Body of pancreas (tissue), 4 donors: ENCODE results near the gene DTNA. TPM values are rescaled to one million over a fixed set of nuclear protein-coding genes. Genes with fewer than 3 reads are reported as not detected.

Experiments
- ATAC-seq: fragments of 150-250 bp; one replicate; pipeline ENCODE4 v1.9.1; 2016
- DNase-seq, 4 donors: peaks; one replicate each; pipeline ENCODE4 v3.0.0-alpha.2; 2019
- H3K27ac ChIP-seq, 4 donors: fragments of 200-600 bp; sonication (generic); 1 replicate in 3 of 4; 2 replicates in 1 of 4; pipeline versions ENCODE4 v1.5.1 to v1.6.1; 2016 to 2019; ENCODE audit warnings: mild to moderate bottlenecking in 1 of 4, mixed read lengths in 1 of 4, moderate library complexity in 1 of 4
- H3K27me3 ChIP-seq, 2 donors: fragments of 200-600 bp; sonication (generic); one replicate each; pipeline ENCODE4 v1.6.0; 2016; ENCODE audit warnings: mild to moderate bottlenecking in 1 of 2
- H3K36me3 ChIP-seq, 2 donors: fragments of 200-600 bp; sonication (generic); replicated peaks in 1 of 2; 2 replicates each; pipeline ENCODE4 v1.5.1; 2016; ENCODE audit warnings: low read depth in 2 of 2; ENCODE audit not compliant: insufficient read depth in 1 of 2
- H3K4me1 ChIP-seq: fragments of 200-600 bp; sonication (generic); one replicate; pipeline ENCODE4 v1.6.0; 2016
- H3K4me3 ChIP-seq, 2 donors: fragments of 200-600 bp; sonication (generic); 1 replicate in 1 of 2; 2 replicates in 1 of 2; pipeline ENCODE4 v1.5.1; 2016 to 2019
- H3K9me3 ChIP-seq, 3 donors: fragments of 200-600 bp; sonication (generic); 1 replicate in 2 of 3; 2 replicates in 1 of 3; pipeline ENCODE4 v1.5.1; 2016
- POLR2A ChIP-seq, 3 donors: fragments of 450-650 bp; IDR thresholded peaks; one replicate each; pipeline ENCODE4 v1.6.1; 2016; ENCODE audit warnings: antibody characterized with exemption in 3 of 3, mild to moderate bottlenecking in 2 of 3
- WGBS, 2 donors: methylation state at CpG; one replicate each; pipeline ENCODE4 v1.1.5; 2017; 5-methylcytosine and 5-hydroxymethylcytosine counted together
- intact Hi-C: fragments of 100-400 bp; cut with DNase I; formaldehyde crosslinking; loops from one replicate; pipeline ENCODE4 v1.15.1; 2023
- total RNA-seq, 2 donors: library from RNA; depleted of rRNA; stranded (reverse); fragments of >200 nt; gene quantifications; one replicate each; pipeline ENCODE4 v1.1.0, GENCODE V29; 2016
- TF ChIP-seq, protein P1 (sequence below), 7 experiments: fragments of 450-650 bp in 4 of 7; fragments of 200-600 bp in 3 of 7; sonication (generic) in 3 of 7; IDR thresholded peaks; one replicate each; pipeline ENCODE4 v1.5.1; 2016 to 2019; ENCODE audit warnings: antibody characterized with exemption in 7 of 7

Gene DTNA
- total RNA-seq, 2 donors from 2014 or later, result 31.0 to 32.2 TPM

DNA sequence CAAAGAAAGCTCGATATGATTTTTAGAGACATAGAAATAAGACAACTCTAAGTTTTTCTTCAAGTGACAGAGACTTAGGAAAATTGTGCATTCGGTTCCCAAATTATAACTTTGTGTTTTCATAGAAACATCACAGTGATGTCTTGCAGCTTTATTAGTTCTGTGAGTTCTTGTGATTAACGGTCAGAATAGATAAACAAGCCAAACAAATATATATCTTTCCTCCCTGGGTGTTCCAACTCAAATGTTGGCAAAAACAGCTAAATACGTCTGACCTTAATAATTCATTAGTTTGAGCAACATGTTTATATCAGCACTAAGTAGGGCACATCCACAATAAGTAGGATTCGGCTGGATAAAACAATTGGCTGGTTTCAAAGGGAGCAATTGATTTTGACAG is 47.6 kb downstream of the DTNA start:
- no peaks in the 10 kb centered on the region for H3K4me1 ChIP-seq
- no peak for TF ChIP-seq POLR2A (IDR thresholded peaks at IDR 0.05)
- TF ChIP-seq, protein P1, sequence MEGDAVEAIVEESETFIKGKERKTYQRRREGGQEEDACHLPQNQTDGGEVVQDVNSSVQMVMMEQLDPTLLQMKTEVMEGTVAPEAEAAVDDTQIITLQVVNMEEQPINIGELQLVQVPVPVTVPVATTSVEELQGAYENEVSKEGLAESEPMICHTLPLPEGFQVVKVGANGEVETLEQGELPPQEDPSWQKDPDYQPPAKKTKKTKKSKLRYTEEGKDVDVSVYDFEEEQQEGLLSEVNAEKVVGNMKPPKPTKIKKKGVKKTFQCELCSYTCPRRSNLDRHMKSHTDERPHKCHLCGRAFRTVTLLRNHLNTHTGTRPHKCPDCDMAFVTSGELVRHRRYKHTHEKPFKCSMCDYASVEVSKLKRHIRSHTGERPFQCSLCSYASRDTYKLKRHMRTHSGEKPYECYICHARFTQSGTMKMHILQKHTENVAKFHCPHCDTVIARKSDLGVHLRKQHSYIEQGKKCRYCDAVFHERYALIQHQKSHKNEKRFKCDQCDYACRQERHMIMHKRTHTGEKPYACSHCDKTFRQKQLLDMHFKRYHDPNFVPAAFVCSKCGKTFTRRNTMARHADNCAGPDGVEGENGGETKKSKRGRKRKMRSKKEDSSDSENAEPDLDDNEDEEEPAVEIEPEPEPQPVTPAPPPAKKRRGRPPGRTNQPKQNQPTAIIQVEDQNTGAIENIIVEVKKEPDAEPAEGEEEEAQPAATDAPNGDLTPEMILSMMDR (IDR thresholded peaks at IDR 0.05), result no peak
- no peak for ATAC-seq
- H3K27me3 ChIP-seq, result no peaks in the 10 kb centered on the region
- H3K27ac ChIP-seq, result no peak overlapping the region
- no peak for DNase-seq
- WGBS, 2 donors, result 73% methylated on average over 5 of the region's 5 CpGs
- no peaks in the 10 kb centered on the region for H3K36me3 ChIP-seq
- no peaks in the 10 kb centered on the region for H3K9me3 ChIP-seq
- intact Hi-C loops, result no loop called here
- no peak overlapping the region for H3K4me3 ChIP-seq

DNA sequence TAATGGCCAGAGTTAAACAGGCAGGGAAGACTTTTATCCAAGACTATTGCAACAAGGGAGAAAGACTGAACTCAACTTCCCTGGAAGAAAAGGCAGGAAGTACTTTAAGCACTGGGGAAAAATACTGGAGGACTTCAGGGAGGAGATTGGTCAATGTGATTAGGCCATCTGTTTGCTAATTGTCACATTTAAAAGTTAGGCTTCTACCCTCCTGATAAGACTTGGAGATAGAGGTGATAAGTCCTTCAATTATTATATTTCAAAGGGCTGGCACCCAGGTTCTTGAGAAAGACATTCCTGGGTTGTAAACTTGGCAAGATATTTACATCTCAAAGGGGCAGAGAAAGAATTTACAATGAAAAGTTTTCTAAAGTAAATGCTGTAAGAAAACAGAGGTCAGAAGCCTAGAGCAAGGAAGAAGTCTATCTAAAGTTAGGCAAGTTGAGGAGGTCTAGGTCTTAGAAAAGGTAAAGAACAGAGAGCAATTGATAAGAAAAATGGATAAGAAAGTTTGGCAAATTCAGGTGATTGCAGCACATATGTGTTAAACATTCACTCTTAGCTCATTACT is 48.4 kb downstream of the DTNA start:
- ATAC-seq (no peak), DNase-seq (no peak)
- Histone ChIP-seq H3K27ac (peak overlapping the region in 1 of 4 donors; percentile 5), H3K27me3 (no peaks in the 10 kb centered on the region), H3K9me3 (no peaks in the 10 kb centered on the region), H3K36me3 (no peaks in the 10 kb centered on the region), H3K4me3 (no peak overlapping the region), H3K4me1 (no peaks in the 10 kb centered on the region)
- TF ChIP-seq, protein P1 (IDR thresholded peaks at IDR 0.05), result no peak
- no peak for TF ChIP-seq POLR2A (IDR thresholded peaks at IDR 0.05)
- intact Hi-C loops, result no loop called here

DNA sequence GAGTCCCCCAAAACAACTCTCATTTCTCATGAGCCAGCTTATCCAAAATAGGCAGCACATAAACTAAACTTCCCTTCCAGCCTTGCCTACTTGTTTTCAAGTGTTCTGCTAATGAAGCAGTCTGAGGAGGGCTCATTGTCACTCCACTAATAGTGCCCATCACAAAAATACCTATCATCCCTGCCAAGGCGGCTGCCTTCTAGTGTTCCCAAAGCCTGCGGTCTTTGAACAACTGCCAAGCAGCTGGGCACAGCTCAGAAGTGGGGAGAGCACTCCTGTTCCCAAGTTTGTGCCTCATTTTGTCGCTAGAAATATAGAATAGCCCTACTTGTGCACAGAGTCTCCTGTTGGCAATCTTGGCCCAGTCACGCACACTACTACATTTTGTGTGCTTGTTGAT is 50.3 kb downstream of the DTNA start:
- intact Hi-C loops, result no loop called here
- ATAC-seq (no peak), DNase-seq (no peak)
- Histone ChIP-seq H3K9me3 (no peaks in the 10 kb centered on the region), H3K27ac (no peak overlapping the region), H3K36me3 (no peaks in the 10 kb centered on the region), H3K27me3 (no peaks in the 10 kb centered on the region), H3K4me1 (no peaks in the 10 kb centered on the region), H3K4me3 (no peak overlapping the region)
- TF ChIP-seq, protein P1 (IDR thresholded peaks at IDR 0.05), result no peak
- no peak for TF ChIP-seq POLR2A (IDR thresholded peaks at IDR 0.05)
- WGBS, 2 donors, result 66 to 79% methylated on average over 4 of the region's 4 CpGs

DNA sequence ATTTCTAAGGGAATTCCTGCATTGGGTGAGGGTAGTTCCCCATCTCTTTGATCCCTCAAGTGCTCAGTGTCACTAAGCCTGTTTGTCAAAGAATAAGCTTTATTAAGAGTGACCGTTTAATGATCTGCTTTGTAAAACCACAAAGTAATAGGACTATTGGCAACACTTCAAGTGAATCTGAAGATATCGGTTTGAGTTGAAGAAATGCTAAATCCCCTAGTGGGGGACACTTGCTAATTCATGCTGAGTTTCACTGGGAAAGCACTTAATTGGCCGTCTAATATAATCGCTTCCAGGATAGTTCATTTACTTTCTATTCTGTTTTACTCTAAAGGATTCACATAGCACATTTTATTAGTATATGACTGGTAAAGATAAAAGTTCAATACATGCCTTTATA is 54.4 kb downstream of the DTNA start:
- no peak for ATAC-seq

DNA sequence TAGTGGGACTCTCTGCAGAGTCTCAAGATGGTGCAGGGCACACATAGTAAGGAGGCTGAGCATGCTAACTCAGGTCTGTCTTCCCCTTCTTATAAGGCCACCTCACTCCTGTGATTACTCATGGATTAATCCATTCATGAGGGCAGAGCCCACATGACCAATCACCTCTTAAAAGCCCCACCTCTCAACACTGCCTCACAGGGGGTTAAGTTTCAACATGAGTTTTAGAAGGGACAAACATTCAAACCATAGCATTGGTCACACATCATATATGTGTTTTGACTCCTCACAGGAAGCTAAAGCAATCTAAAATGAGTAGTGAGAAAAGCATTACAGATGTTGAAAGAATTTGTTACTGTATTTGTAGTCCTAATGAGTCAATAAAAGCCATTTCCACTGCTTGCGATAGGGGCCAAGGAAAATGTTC is 57.5 kb downstream of the DTNA start:
- no peak overlapping the region for H3K4me3 ChIP-seq
- no peak for ATAC-seq
- 96 to 100% methylated on average over 1 of the region's 1 CpG for WGBS, 2 donors
- no peaks in the 10 kb centered on the region for H3K9me3 ChIP-seq
- TF ChIP-seq POLR2A (IDR thresholded peaks at IDR 0.05), result no peak
- TF ChIP-seq, protein P1 (IDR thresholded peaks at IDR 0.05), result no peak
- no peaks in the 10 kb centered on the region for H3K27me3 ChIP-seq
- intact Hi-C loops, result no loop called here
- H3K36me3 ChIP-seq, result no peaks in the 10 kb centered on the region
- no peaks in the 10 kb centered on the region for H3K4me1 ChIP-seq
- no peak overlapping the region for H3K27ac ChIP-seq
- no peak for DNase-seq

More for the DNA sequence above, 54.4 kb downstream of the DTNA start:
- H3K9me3 ChIP-seq, result no peaks in the 10 kb centered on the region
- no peak for DNase-seq
- no peaks in the 10 kb centered on the region for H3K36me3 ChIP-seq
- WGBS, 2 donors, result 88 to 92% methylated on average over 4 of the region's 4 CpGs
- H3K27ac ChIP-seq, result no peak overlapping the region
- H3K4me1 ChIP-seq, result no peaks in the 10 kb centered on the region
- TF ChIP-seq, protein P1 (IDR thresholded peaks at IDR 0.05), result no peak
- no peak for TF ChIP-seq POLR2A (IDR thresholded peaks at IDR 0.05)
- H3K27me3 ChIP-seq, result no peaks in the 10 kb centered on the region
- H3K4me3 ChIP-seq, result no peak overlapping the region
- intact Hi-C loops, result no loop called here
